ENCODE data around the gene PGK2. TPM values are rescaled to one million over a fixed set of nuclear protein-coding genes. Genes with fewer than 3 reads are reported as not detected.
"Not testable (repeated sequence)": the region's sequence is repeated elsewhere in the genome, so short reads cannot be mapped to it uniquely, and the experiment has no call there.

The PGK2 gene
- total RNA-seq, 1 donor from 2014 or later: not detected

DNA sequence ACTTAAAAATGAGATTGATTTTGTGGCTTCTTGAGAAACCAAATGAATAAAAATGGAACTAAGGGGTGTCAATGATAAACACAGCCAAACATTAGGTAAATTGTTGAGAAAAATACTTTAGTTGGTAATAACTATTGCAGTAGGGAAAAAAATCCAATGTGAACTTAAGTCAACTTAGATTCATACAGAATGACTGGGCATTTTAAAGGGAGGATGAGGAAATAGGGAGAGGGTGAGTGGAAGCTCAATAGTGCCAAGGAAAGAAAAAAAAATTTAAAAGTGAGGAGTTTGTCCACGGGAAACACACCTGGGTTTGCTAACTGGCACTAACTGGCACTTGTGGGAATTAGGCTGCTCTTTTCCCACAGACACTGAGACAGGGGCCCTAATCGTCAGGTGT lies 26.2 kb upstream of the PGK2 start:
- peaks cover 28% of the 10 kb centered on the region for H3K9me3 Mint-ChIP-seq
- H3K4me3 Mint-ChIP-seq: no peak overlapping the region
- DNase-seq (ENCODE audit: low spot score in 2 of 2, unreplicated experiment in 2 of 2): no peak
- TF ChIP-seq, protein P1, sequence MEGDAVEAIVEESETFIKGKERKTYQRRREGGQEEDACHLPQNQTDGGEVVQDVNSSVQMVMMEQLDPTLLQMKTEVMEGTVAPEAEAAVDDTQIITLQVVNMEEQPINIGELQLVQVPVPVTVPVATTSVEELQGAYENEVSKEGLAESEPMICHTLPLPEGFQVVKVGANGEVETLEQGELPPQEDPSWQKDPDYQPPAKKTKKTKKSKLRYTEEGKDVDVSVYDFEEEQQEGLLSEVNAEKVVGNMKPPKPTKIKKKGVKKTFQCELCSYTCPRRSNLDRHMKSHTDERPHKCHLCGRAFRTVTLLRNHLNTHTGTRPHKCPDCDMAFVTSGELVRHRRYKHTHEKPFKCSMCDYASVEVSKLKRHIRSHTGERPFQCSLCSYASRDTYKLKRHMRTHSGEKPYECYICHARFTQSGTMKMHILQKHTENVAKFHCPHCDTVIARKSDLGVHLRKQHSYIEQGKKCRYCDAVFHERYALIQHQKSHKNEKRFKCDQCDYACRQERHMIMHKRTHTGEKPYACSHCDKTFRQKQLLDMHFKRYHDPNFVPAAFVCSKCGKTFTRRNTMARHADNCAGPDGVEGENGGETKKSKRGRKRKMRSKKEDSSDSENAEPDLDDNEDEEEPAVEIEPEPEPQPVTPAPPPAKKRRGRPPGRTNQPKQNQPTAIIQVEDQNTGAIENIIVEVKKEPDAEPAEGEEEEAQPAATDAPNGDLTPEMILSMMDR (IDR thresholded peaks at IDR 0.05; ENCODE audit: unreplicated experiment): no peak
- no peak overlapping the region for H3K27ac Mint-ChIP-seq
- no peaks in the 10 kb centered on the region for H3K36me3 Mint-ChIP-seq
- H3K27me3 Mint-ChIP-seq (ENCODE audit: low read depth): no peaks in the 10 kb centered on the region
- H3K4me1 Mint-ChIP-seq: no peaks in the 10 kb centered on the region

DNA sequence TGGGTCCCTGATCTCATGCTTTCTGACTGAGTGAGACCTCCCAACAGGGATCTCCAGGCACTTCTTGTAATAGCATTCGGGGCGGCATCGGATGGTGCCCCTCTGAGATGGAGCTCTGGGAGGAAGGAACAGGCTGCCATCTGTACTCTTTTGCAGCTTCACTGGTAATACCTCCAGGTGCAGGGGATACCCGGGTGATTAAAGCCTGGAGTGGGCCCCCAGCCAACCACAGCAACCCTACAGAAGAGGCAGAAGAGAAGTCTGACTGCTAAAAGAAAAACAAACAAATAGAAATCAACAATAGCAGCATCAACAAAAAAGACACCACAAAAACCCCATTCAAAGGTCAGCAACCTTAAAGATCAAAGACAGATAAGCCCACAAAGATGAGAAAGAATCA lies 19.1 kb upstream of the PGK2 start:
- Mint-ChIP-seq H3K4me1 (no peaks in the 10 kb centered on the region), H3K36me3 (no peaks in the 10 kb centered on the region), H3K27ac (no peak overlapping the region)

DNA sequence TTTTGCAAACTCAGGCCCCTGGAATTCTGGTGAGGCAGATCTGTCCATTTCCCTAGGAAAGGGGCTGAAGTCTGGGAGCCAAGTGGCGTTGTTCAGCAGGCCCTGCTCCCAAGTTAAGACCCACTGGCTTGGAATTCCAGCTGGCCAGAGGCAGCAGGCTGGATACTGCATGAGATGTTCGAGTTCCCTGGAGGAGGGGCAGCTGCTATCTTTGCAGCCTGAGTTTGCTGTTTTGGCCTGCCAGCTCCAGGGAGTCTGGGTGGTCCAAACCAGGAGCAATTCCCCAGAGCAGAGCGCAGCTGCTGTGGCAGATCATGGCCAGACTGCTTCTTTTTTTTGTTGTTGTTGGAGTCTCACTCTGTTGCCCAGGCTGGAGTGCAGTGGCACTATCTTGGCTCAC lies 18.2 kb upstream of the PGK2 start:
- TF ChIP-seq, protein P1 (IDR thresholded peaks at IDR 0.05; ENCODE audit: unreplicated experiment): no peak
- H3K36me3 Mint-ChIP-seq: no peaks in the 10 kb centered on the region
- no peak overlapping the region for H3K27ac Mint-ChIP-seq
- H3K4me1 Mint-ChIP-seq: no peaks in the 10 kb centered on the region
- H3K9me3 Mint-ChIP-seq: peaks cover 38% of the 10 kb centered on the region
- H3K4me3 Mint-ChIP-seq: no peak overlapping the region
- no peak for DNase-seq (ENCODE audit: low spot score in 2 of 2, unreplicated experiment in 2 of 2)
- H3K27me3 Mint-ChIP-seq (ENCODE audit: low read depth): no peaks in the 10 kb centered on the region

More for the DNA sequence above, 19.1 kb upstream of the PGK2 start:
- Mint-ChIP-seq H3K9me3 (peaks cover 46% of the 10 kb centered on the region), H3K27me3 (ENCODE audit: low read depth) (no peaks in the 10 kb centered on the region), H3K4me3 (no peak overlapping the region)
- no peak for DNase-seq (ENCODE audit: low spot score in 2 of 2, unreplicated experiment in 2 of 2)
- TF ChIP-seq, protein P1 (IDR thresholded peaks at IDR 0.05; ENCODE audit: unreplicated experiment): no peak

DNA sequence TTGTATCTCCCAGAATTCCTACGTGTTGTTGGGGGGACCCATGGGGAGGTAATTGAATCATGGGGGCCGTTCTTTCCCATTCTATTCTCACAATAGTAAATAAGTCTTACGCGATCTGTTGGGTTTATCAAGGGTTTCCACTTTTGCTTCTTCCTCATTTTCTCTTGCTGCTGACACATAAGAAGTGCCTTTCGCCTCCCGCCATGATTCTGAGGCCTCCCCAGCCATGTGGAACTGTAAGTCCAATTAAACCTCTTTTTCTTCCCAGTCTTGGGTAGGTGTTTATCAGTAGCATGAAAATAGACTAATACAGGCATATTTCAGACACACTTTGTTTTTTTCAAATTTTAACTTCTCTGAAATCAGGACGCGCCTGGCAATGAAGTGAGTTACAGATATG lies 14.4 kb upstream of the PGK2 start:
- Mint-ChIP-seq H3K4me3 (no peak overlapping the region), H3K27ac (no peak overlapping the region), H3K36me3 (no peaks in the 10 kb centered on the region), H3K27me3 (ENCODE audit: low read depth) (no peaks in the 10 kb centered on the region), H3K9me3 (peaks cover 5% of the 10 kb centered on the region), H3K4me1 (no peaks in the 10 kb centered on the region)
- TF ChIP-seq, protein P1 (IDR thresholded peaks at IDR 0.05; ENCODE audit: unreplicated experiment): no peak
- no peak for DNase-seq (ENCODE audit: low spot score in 2 of 2, unreplicated experiment in 2 of 2)

DNA sequence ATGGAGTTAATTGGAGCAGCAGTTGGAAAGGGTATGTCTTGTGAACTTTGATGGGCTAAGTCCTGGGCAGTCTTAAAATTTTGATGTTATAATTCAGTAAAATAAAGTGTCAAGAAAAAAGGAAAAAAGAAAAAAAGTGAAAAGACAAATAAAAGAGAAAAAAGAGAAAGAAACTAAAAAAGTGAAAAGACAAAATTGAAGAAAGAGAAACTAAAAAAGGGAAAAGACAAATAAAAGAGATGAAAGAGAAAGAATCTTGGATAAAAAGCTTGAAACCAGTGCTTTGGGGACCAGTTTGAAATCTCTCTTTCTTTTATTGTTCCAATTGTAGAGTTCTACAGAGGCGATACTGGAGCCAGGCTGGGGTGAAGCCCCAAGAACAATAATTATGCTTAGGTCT lies 12.0 kb upstream of the PGK2 start:
- peaks cover 8% of the 10 kb centered on the region for H3K9me3 Mint-ChIP-seq
- DNase-seq (ENCODE audit: low spot score in 2 of 2, unreplicated experiment in 2 of 2): no peak
- H3K27me3 Mint-ChIP-seq (ENCODE audit: low read depth): no peaks in the 10 kb centered on the region
- no peak overlapping the region for H3K27ac Mint-ChIP-seq
- TF ChIP-seq, protein P1 (IDR thresholded peaks at IDR 0.05; ENCODE audit: unreplicated experiment): no peak
- peaks cover 4% of the 10 kb centered on the region for H3K36me3 Mint-ChIP-seq
- no peak overlapping the region for H3K4me3 Mint-ChIP-seq
- H3K4me1 Mint-ChIP-seq: no peaks in the 10 kb centered on the region

DNA sequence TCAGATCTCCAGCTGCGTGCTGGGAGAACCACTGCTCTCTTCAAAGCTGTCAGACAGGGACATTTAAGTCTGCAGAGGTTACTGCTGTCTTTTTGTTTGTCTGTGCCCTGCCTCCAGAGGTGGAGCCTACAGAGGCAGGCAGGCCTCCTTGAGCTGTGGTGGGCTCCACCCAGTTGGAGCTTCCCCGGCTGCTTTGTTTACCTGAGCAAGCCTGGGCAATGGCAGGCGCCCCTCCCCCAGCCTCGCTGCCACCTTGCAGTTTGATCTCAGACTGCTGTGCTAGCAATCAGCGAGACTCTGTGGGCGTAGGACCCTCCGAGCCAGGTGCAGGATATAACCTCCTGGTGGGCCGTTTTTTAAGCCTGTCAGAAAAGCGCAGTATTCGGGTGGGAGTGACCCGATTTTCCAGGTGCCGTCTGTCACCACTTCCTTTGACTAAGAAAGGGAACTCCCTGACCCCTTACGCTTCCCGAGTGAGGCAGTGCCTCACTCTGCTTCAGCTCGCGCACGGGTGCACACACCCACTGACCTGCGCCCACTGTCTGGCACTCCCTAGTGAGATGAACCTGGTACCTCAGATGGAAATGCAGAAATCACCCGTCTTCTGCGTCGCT lies 9.9 kb upstream of the PGK2 start:
- H3K36me3 Mint-ChIP-seq; H3K27me3 Mint-ChIP-seq (ENCODE audit: low read depth); DNase-seq (ENCODE audit: low spot score in 2 of 2, unreplicated experiment in 2 of 2); H3K9me3 Mint-ChIP-seq; H3K4me1 Mint-ChIP-seq; H3K27ac Mint-ChIP-seq: not testable (repeated sequence)
- H3K4me3 Mint-ChIP-seq: peak overlapping the region; percentile 65

Measured in mesothelial cell of epicardium (in vitro differentiated cells).